Loucy (cell line): ENCODE measurements around the gene MINK1.
"Not testable (repeated sequence)": the region's sequence is repeated elsewhere in the genome, so short reads cannot be mapped to it uniquely, and the experiment has no call there.

Experiments used
- H2AFZ ChIP-seq: fragments of 200-600 bp; sonication (generic); 2 replicates; pipeline ENCODE4 v1.6.0; 2016; ENCODE audit warnings: antibody characterized with exemption, mild to moderate bottlenecking, low read length, moderate library complexity
- H3F3A ChIP-seq: fragments of 200-600 bp; 2 replicates; pipeline ENCODE4 v1.6.0; 2016; ENCODE audit warnings: antibody characterized with exemption, low read depth, mild to moderate bottlenecking
- H3K27me3 ChIP-seq: fragments of 200-600 bp; sonication (generic); 2 replicates; pipeline ENCODE4 v1.6.1; 2014; ENCODE audit warnings: low read length, mild to moderate bottlenecking; ENCODE audit not compliant: insufficient read depth, poor library complexity, severe bottlenecking
- H3K36me3 ChIP-seq: fragments of 200-600 bp; sonication (generic); 2 replicates; pipeline ENCODE4 v1.6.1; 2016; ENCODE audit warnings: low read length; ENCODE audit not compliant: insufficient read depth
- H3K4me1 ChIP-seq: fragments of 200-600 bp; sonication (generic); 2 replicates; pipeline ENCODE4 v1.5.1; 2014; ENCODE audit warnings: low read length, mild to moderate bottlenecking; ENCODE audit not compliant: insufficient read depth, poor library complexity, severe bottlenecking
- H3K4me2 ChIP-seq: fragments of 200-600 bp; sonication (generic); 2 replicates; pipeline ENCODE4 v1.6.0; 2014; ENCODE audit warnings: antibody characterized with exemption, low read length, low read depth, mild to moderate bottlenecking; ENCODE audit not compliant: poor library complexity, severe bottlenecking
- H3K4me3 ChIP-seq: fragments of 200-600 bp; sonication (generic); 2 replicates; pipeline ENCODE4 v1.5.1; 2014; ENCODE audit warnings: low read length, mild to moderate bottlenecking, mixed read lengths; ENCODE audit not compliant: poor library complexity, severe bottlenecking
- H3K79me2 ChIP-seq: fragments of 200-600 bp; sonication (generic); 2 replicates; pipeline ENCODE4 v1.6.1; 2014; ENCODE audit warnings: low read length; ENCODE audit not compliant: insufficient read depth
- H3K9ac ChIP-seq: fragments of 200-600 bp; sonication (generic); 2 replicates; pipeline ENCODE4 v1.6.0; 2014; ENCODE audit warnings: mild to moderate bottlenecking, low read depth, low read length, moderate library complexity; ENCODE audit not compliant: poor library complexity, severe bottlenecking
- H3K9me2 ChIP-seq: fragments of 200-600 bp; sonication (generic); replicated peaks from 2 replicates; pipeline ENCODE4 v1.6.1; 2016; ENCODE audit warnings: low read depth, low read length, mixed read lengths
- H3K9me3 ChIP-seq: fragments of 200-600 bp; sonication (generic); 2 replicates; pipeline ENCODE4 v1.6.1; 2014; ENCODE audit warnings: mild to moderate bottlenecking, antibody characterized with exemption, low read length, low read depth; ENCODE audit not compliant: insufficient read depth
- H4K20me1 ChIP-seq: fragments of 200-600 bp; sonication (generic); 2 replicates; pipeline ENCODE4 v1.6.0; 2014; ENCODE audit warnings: antibody characterized with exemption, low read length, mild to moderate bottlenecking; ENCODE audit not compliant: insufficient read depth, poor library complexity, severe bottlenecking
- EZH2phosphoT487 ChIP-seq: fragments of 200-600 bp; IDR thresholded peaks from 2 replicates; pipeline ENCODE4 v1.6.1; 2018; ENCODE audit warnings: antibody characterized with exemption, mild to moderate bottlenecking, moderate library complexity, borderline replicate concordance
- TF ChIP-seq, protein P1 (sequence below): fragments of 200-600 bp; sonication (generic); conservative IDR thresholded peaks from 2 replicates; pipeline ENCODE4 v1.5.1; 2014; ENCODE audit warnings: mild to moderate bottlenecking, antibody characterized with exemption, low read length

The MINK1 gene

DNA sequence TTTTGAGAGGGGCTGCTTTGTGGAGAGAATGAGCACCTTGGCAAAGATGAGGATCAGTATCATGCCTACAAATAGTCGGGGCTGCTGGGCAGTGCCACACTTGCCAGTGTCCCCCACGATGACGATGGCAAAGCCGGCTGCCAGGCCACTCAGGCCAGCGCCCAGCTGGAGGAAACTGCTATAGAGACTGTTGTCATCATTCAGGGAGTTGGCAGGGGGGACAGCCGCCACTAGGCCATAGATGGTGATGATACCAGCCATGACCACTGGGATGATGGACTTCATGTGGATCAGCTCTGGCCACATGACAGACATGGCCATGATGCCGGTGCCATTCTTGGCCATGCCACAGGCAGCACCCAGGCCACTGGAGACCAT lies 23.8 kb downstream of the MINK1 start:
- Histone ChIP-seq H3K9me3 (no peaks in the 10 kb centered on the region), H3K79me2 (0 out of 2 replicates have a peak, but pooled peaks cover 3% of the 10 kb centered on the region), H3K27me3 (no peaks in the 10 kb centered on the region), H4K20me1 (peaks cover 28% of the 10 kb centered on the region), H3F3A (no peaks in the 10 kb centered on the region), H3K4me1 (peaks cover 5% of the 10 kb centered on the region), H3K4me3 (no peak overlapping the region), H3K9me2 (no peaks in the 10 kb centered on the region), H3K9ac (no peak overlapping the region), H2AFZ (no peak overlapping the region), H3K36me3 (peaks cover 3% of the 10 kb centered on the region; the same call in 1 of the 2 replicates), H3K4me2 (no peak overlapping the region)
- TF ChIP-seq, protein P1, sequence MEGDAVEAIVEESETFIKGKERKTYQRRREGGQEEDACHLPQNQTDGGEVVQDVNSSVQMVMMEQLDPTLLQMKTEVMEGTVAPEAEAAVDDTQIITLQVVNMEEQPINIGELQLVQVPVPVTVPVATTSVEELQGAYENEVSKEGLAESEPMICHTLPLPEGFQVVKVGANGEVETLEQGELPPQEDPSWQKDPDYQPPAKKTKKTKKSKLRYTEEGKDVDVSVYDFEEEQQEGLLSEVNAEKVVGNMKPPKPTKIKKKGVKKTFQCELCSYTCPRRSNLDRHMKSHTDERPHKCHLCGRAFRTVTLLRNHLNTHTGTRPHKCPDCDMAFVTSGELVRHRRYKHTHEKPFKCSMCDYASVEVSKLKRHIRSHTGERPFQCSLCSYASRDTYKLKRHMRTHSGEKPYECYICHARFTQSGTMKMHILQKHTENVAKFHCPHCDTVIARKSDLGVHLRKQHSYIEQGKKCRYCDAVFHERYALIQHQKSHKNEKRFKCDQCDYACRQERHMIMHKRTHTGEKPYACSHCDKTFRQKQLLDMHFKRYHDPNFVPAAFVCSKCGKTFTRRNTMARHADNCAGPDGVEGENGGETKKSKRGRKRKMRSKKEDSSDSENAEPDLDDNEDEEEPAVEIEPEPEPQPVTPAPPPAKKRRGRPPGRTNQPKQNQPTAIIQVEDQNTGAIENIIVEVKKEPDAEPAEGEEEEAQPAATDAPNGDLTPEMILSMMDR = no peak
- no peak for TF ChIP-seq EZH2phosphoT487

DNA sequence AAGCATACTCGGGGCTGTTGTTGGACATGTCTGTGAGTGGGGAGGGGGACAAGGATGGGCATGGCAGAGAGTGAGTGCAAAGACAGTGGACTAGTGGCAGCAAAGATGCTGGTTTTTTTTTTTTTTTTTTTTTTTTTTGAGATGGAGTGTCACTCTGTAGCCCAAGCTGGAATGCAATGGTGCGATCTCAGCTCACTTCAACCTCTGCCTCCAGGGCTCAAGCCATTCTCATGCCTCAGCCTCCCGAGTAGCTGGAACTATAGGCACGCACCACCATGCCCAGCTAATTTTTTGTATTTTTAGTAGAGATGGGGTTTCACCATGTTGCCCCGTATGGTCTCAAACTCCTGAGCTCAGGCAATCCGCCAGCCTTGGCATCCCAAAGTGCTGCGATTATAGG lies 24.2 kb downstream of the MINK1 start:
- H3K27me3 ChIP-seq, H3K4me2 ChIP-seq, H3K9ac ChIP-seq, H2AFZ ChIP-seq, H3K79me2 ChIP-seq, H3K4me1 ChIP-seq, H3K9me3 ChIP-seq, H3K9me2 ChIP-seq, H3K4me3 ChIP-seq, H3K36me3 ChIP-seq, H3F3A ChIP-seq: not testable (repeated sequence)
- H4K20me1 ChIP-seq = peaks cover 24% of the 10 kb centered on the region

DNA sequence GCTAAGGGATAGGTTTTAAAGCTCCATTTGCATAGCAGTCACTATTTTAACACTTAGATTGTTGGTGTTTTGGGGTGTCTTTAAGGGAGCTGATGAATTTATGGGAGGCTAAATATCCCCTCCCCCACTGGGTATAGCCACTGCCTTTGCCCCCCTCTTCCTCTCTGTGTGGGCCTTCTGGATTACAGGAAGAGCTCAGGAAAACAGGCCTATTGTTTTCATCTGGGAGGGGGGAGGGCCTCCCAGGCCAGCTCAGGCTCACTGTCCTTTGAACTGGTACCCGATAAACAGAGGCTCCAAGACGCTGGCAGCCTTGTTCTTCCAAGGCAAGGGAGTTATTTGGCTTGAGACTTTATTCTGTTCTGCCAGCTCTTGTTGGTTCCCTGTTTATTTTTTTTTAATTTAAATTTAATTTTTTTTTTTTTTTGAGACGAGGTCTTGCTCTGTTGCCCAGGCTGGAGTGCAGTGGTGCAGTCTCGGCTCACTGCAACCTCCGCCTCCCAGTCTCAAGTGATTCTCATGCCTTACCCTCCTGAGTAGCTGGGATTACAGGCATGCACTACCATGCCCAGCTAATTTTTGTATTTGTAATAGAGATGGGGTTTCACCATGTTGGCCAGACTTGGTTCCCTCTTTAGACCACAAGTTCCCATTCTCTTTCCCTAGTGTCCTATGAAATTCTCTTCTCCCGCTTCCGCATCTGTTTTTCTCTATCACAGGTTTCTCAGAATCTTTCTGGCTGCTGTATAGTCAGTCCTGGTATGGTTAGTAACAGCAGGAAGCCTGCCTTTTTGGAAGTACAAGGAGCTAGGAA lies 25.1 kb downstream of the MINK1 start:
- Histone ChIP-seq H3K36me3 (peaks cover 3% of the 10 kb centered on the region; the same call in 1 of the 2 replicates), H3K4me1 (peaks cover 5% of the 10 kb centered on the region), H3K9ac (no peak overlapping the region), H3K4me2 (no peak overlapping the region), H4K20me1 (peaks cover 20% of the 10 kb centered on the region), H3K27me3 (no peaks in the 10 kb centered on the region), H3F3A (no peaks in the 10 kb centered on the region), H3K4me3 (no peak overlapping the region), H3K79me2 (0 out of 2 replicates have a peak, but pooled peaks cover 3% of the 10 kb centered on the region), H3K9me3 (no peaks in the 10 kb centered on the region), H3K9me2 (no peaks in the 10 kb centered on the region), H2AFZ (no peak overlapping the region)
- no peak for TF ChIP-seq EZH2phosphoT487
- TF ChIP-seq, protein P1 = no peak

DNA sequence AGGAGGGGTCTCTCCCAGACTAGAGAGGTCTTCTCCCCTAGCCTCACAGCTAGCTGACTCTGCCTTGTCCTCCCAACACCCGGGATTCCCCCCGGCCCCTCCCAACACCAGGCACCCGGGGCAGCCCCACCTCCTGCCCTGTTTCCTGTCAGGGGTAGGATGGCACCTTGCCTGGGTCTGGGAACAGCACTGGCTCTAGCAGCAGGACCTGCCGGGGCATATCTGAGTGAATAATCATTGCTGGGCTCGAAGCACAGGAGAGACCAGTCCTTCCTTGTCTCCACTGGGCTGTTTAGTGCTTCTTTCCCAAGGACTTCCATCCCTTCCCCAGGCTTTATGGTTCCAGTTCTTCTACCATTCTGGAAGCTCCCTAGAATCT lies 25.7 kb downstream of the MINK1 start:
- TF ChIP-seq EZH2phosphoT487 = no peak
- TF ChIP-seq, protein P1 = no peak
- peaks cover 14% of the 10 kb centered on the region for H4K20me1 ChIP-seq
- H3K4me3 ChIP-seq = no peak overlapping the region
- no peak overlapping the region for H3K4me2 ChIP-seq
- no peaks in the 10 kb centered on the region for H3K9me2 ChIP-seq
- H3K4me1 ChIP-seq = peaks cover 5% of the 10 kb centered on the region
- no peak overlapping the region for H3K9ac ChIP-seq
- H3K79me2 ChIP-seq = 0 out of 2 replicates have a peak, but pooled peaks cover 3% of the 10 kb centered on the region
- H3K36me3 ChIP-seq = peaks cover 3% of the 10 kb centered on the region; the same call in 1 of the 2 replicates
- no peak overlapping the region for H2AFZ ChIP-seq
- no peaks in the 10 kb centered on the region for H3K27me3 ChIP-seq
- no peaks in the 10 kb centered on the region for H3F3A ChIP-seq
- H3K9me3 ChIP-seq = no peaks in the 10 kb centered on the region
